K562 (cell line): ENCODE results near the gene ZNF821. TPM values are rescaled to one million over a fixed set of nuclear protein-coding genes. Genes with fewer than 3 reads are reported as not detected.

Source experiments
- ATAC-seq: fragments of 200-7000 bp; cut with Tn5 transposase; 3 replicates; pipeline ENCODE4 v1.9.1; 2020; ENCODE audit warnings: moderate library complexity
- BruUV-seq: library from RNA; stranded (reverse); fragments of 400-500 nt; replicated peaks from 2 replicates; lab custom pipeline; 2021; lab: Mats Ljungman, UMichigan
- CTCF ChIA-PET: fragments of 300-600 bp; formaldehyde crosslinking; extraction: SDS; loops from one replicate; lab custom pipeline; 2021; ENCODE audit warnings: low intra/inter-chr PET ratio; lab: Yijun Ruan, JAX
- POLR2A ChIA-PET: fragments of 300-600, 350-650 bp; sonication (Branson Sonifier 250); formaldehyde crosslinking; extraction: SDS; loops from one replicate; lab custom pipeline; 2021; ENCODE audit warnings: antibody characterized with exemption, inconsistent platforms; lab: Yijun Ruan, JAX
- DNase-seq, 4 experiments: peaks; one replicate each; pipeline versions ENCODE4 v3.0.0 to v3.0.0-alpha.2; 2011 to 2018; ENCODE audit warnings: low spot score in 3 of 4, mixed read lengths in 3 of 4; ENCODE audit errors: extremely low read depth in 1 of 4
- FAIRE-seq: peaks from 2 replicates; lab custom pipeline; 2011; peaks lifted over from hg19 to GRCh38; lab: Jason Lieb, UNC
- H2AFZ ChIP-seq: 2 replicates; pipeline ENCODE4 v1.6.0; 2011; ENCODE audit warnings: low read depth, low read length, control low read depth, inconsistent platforms
- H3K27ac ChIP-seq: fragments of 200-600 bp; 3 replicates; pipeline ENCODE4 v1.8.0; 2011; ENCODE audit warnings: low read depth, mild to moderate bottlenecking, control low read depth, inconsistent platforms, low read length, moderate library complexity, mixed read lengths; ENCODE audit errors: extremely low read depth
- H3K27me3 ChIP-seq, 2 experiments: fragments of 300-600 bp in 1 of 2; 2 replicates in 1 of 2; 3 replicates in 1 of 2; pipeline versions ENCODE4 v1.6.0 to v1.8.0; 2011; ENCODE audit warnings: inconsistent platforms in 2 of 2, low read length in 2 of 2, mild to moderate bottlenecking in 1 of 2, mixed read lengths in 1 of 2, moderate library complexity in 1 of 2; ENCODE audit not compliant: control insufficient read depth in 2 of 2, insufficient read depth in 2 of 2
- H3K36me3 ChIP-seq: fragments of 300-600 bp; 3 replicates; pipeline ENCODE4 v1.8.0; 2011; ENCODE audit warnings: mild to moderate bottlenecking, low read length, inconsistent platforms; ENCODE audit not compliant: control insufficient read depth, insufficient read depth
- H3K4me1 ChIP-seq, 2 experiments: fragments of 200-600 bp in 1 of 2; replicated peaks in 1 of 2; 2 replicates in 1 of 2; 3 replicates in 1 of 2; pipeline versions ENCODE4 v1.5.1 to v1.8.0; 2011; ENCODE audit warnings: inconsistent platforms in 2 of 2, low read length in 2 of 2, mild to moderate bottlenecking in 1 of 2, mixed read lengths in 1 of 2, moderate library complexity in 1 of 2; ENCODE audit not compliant: control insufficient read depth in 2 of 2, insufficient read depth in 2 of 2
- H3K4me2 ChIP-seq: 2 replicates; pipeline ENCODE4 v1.6.1; 2011; ENCODE audit warnings: low read length, control low read depth, inconsistent platforms, mixed read lengths; ENCODE audit not compliant: insufficient read depth
- H3K4me3 ChIP-seq: fragments of 200-600 bp; sonication (generic), shearing (Covaris generic); 2 replicates; pipeline ENCODE4 v1.5.1; 2016; ENCODE audit warnings: control low read depth, inconsistent platforms
- H3K79me2 ChIP-seq: fragments of 200-600 bp; 3 replicates; pipeline ENCODE4 v1.8.0; 2011; ENCODE audit warnings: low read length, inconsistent platforms; ENCODE audit not compliant: control insufficient read depth, insufficient read depth
- H3K9ac ChIP-seq, 2 experiments: 2 replicates each; pipeline versions ENCODE4 v1.6.0 to v1.6.1; 2011; ENCODE audit warnings: low read depth in 2 of 2, low read length in 2 of 2, control low read depth in 1 of 2, inconsistent platforms in 1 of 2, mild to moderate bottlenecking in 1 of 2, mixed read lengths in 1 of 2; ENCODE audit not compliant: insufficient read depth in 1 of 2
- H3K9me1 ChIP-seq: one replicate; pipeline ENCODE4 v1.6.0; 2011; ENCODE audit warnings: inconsistent platforms, mild to moderate bottlenecking, low read length, moderate library complexity; ENCODE audit not compliant: control insufficient read depth, insufficient read depth
- H3K9me3 ChIP-seq: replicated peaks from 2 replicates; pipeline ENCODE4 v1.5.1; 2011; ENCODE audit warnings: low read depth, low read length, inconsistent platforms; ENCODE audit not compliant: control insufficient read depth, insufficient read depth
- H4K20me1 ChIP-seq: replicated peaks from 2 replicates; pipeline ENCODE4 v1.6.1; 2011; ENCODE audit warnings: low read length, inconsistent platforms, mixed read lengths; ENCODE audit not compliant: control insufficient read depth, insufficient read depth
- CREB1 ChIP-seq, 2 experiments: sonication (generic) in 1 of 2; formaldehyde crosslinking in 1 of 2; IDR thresholded peaks; 2 replicates each; pipeline versions ENCODE4 v1.6.1 to v1.8.0; 2012 to 2022; ENCODE audit warnings: inconsistent platforms in 1 of 2, mild to moderate bottlenecking in 1 of 2, missing genetic modification reagents in 1 of 2, moderate library complexity in 1 of 2
- DACH1 ChIP-seq: fragments of 450-650 bp; IDR thresholded peaks from 2 replicates; pipeline ENCODE4 v1.6.1; 2018; ENCODE audit not compliant: partially characterized antibody
- HOXB6 ChIP-seq: fragments of 250-450 bp; sonication (Bioruptor Pico); IDR thresholded peaks from 2 replicates; pipeline ENCODE4 v1.5.1; 2022; ENCODE audit warnings: mild to moderate bottlenecking, borderline replicate concordance
- KDM1A ChIP-seq, 2 experiments: fragments of 450-650 bp; IDR thresholded peaks; 2 replicates each; pipeline ENCODE4 v1.6.1; 2016; ENCODE audit warnings: mild to moderate bottlenecking in 2 of 2
- L3MBTL2 ChIP-seq: fragments of 450-650 bp; IDR thresholded peaks from 2 replicates; pipeline ENCODE4 v1.6.1; 2016; ENCODE audit warnings: mild to moderate bottlenecking, moderate library complexity
- MCM5 ChIP-seq: fragments of 450-650 bp; IDR thresholded peaks from 2 replicates; pipeline ENCODE4 v1.6.1; 2016; ENCODE audit warnings: low read depth
- PKNOX1 ChIP-seq: fragments of 450-650 bp; IDR thresholded peaks from 2 replicates; pipeline ENCODE4 v1.6.1; 2016
- RAD21 ChIP-seq, 2 experiments: fragments of 250-450 bp in 1 of 2; fragments of 450-650 bp in 1 of 2; sonication (Bioruptor Pico) in 1 of 2; formaldehyde crosslinking in 1 of 2; IDR thresholded peaks in 1 of 2; conservative IDR thresholded peaks in 1 of 2; 2 replicates each; pipeline versions ENCODE4 v1.4.0 to v1.8.0; 2020 to 2022; ENCODE audit warnings: mild to moderate bottlenecking in 2 of 2, moderate library complexity in 1 of 2
- RCOR1 ChIP-seq, 2 experiments: IDR thresholded peaks; 2 replicates each; pipeline ENCODE4 v1.6.1; 2012; ENCODE audit warnings: low read depth in 2 of 2, low read length in 2 of 2, borderline replicate concordance in 1 of 2, improper control_type of control experiment in 1 of 2
- ZEB2 ChIP-seq: fragments of 450-650 bp; IDR thresholded peaks from 2 replicates; pipeline ENCODE4 v1.6.1; 2016
- ZNF780A ChIP-seq: fragments of 250-450 bp; sonication (Bioruptor Pico); IDR thresholded peaks from 2 replicates; pipeline ENCODE4 v1.5.0; 2021; ENCODE audit warnings: mild to moderate bottlenecking
- WGBS: fragments of 100-300 bp; shearing (Covaris generic); methylation state at CpG from one replicate; pipeline ENCODE4 v1.1.6; 2016; ENCODE audit warnings: low coverage, mixed read lengths; ENCODE audit not compliant: insufficient coverage; ENCODE audit errors: missing lambda C conversion rate; 5-methylcytosine and 5-hydroxymethylcytosine counted together
- in situ Hi-C: fragments of 300-500 bp; cut with MboI; formaldehyde crosslinking; loops from 4 replicates; pipeline ENCODE4 v1.15.0; 2018; ENCODE audit warnings: inconsistent platforms, mixed read lengths
- intact Hi-C: fragments of 100-400 bp; cut with micrococcal nuclease; formaldehyde crosslinking; loops from 2 replicates; pipeline ENCODE4 v1.14.2; 2022
- polyA plus RNA-seq, 8 experiments: library from polyadenylated mRNA; depleted of rRNA in 4 of 8; stranded (reverse) in 5 of 8; unstranded in 3 of 8; fragments of >200 nt; fragmentation: Nextera tagmentation in 2 of 8; fragmentation: Illumina TruSeq in 1 of 8; extraction: Ambion mirVana in 2 of 8; extraction: Trizol in 1 of 8; gene quantifications; 2 replicates each; pipeline versions ENCODE4 v1.2.1 to v1.2.3, GENCODE V29; 2011 to 2014; ENCODE audit warnings: inconsistent platforms in 1 of 8, missing spikeins in 1 of 8
- total RNA-seq, 7 experiments: library from RNA; depleted of rRNA in 6 of 7; stranded (reverse); fragments of >200 nt in 6 of 7; fragmentation: Illumina TruSeq in 2 of 7; extraction: Trizol in 2 of 7; gene quantifications; 2 replicates each; pipeline versions ENCODE4 v1.2.1 to v1.2.3, GENCODE V29; 2011 to 2021; ENCODE audit warnings: low replicate concordance in 1 of 7
- TF ChIP-seq, protein P1 (sequence below): fragments of 250-450 bp; sonication (Bioruptor Pico); IDR thresholded peaks from 2 replicates; pipeline ENCODE4 v1.4.0; 2020; ENCODE audit warnings: mild to moderate bottlenecking, moderate library complexity
- TF ChIP-seq, protein P2 (sequence below), 3 experiments: IDR thresholded peaks in 2 of 3; conservative IDR thresholded peaks in 1 of 3; 2 replicates each; pipeline ENCODE4 v1.5.1; 2011 to 2012; ENCODE audit warnings: low read length in 3 of 3, mild to moderate bottlenecking in 3 of 3, control low read depth in 2 of 3, improper control_type of control experiment in 1 of 3, inconsistent platforms in 1 of 3, low read depth in 1 of 3, mixed read lengths in 1 of 3, moderate library complexity in 1 of 3; ENCODE audit not compliant: insufficient read depth in 2 of 3

The ZNF821 gene
- total and polyA plus RNA-seq, 9 of the 15 experiments (the other 6 are each of a cell fraction or from before 2014, with no cell fraction given), result 0.38 to 5.6 (median 3.6) TPM

- H3K27ac ChIP-seq, result no peak overlapping the region
- H3K4me1 ChIP-seq, result peaks cover 13 to 26% of the 10 kb centered on the region in 2 experiments; a peak in 4 of 5 replicates
- no peaks in the 10 kb centered on the region for H3K9me1 ChIP-seq
- peak overlapping the region in 1 of 2 experiments; percentile 98; a peak in 1 of 4 replicates for H3K9ac ChIP-seq
- peak overlapping the region; percentile 34; the same call in 1 of the 2 replicates for H2AFZ ChIP-seq
- TSS peak; percentile 57 for BruUV-seq
- WGBS, result 3% methylated on average over 9 of the region's 9 CpGs
- CTCF ChIA-PET, result interaction anchor here (0.6 to 1.4 kb wide), 2 partner anchors 18 to 79 kb away, joined by 3 read pairs; no protein-coding TSS in a partner anchor
- peak overlapping the region; percentile 86 for H3K4me2 ChIP-seq
- in situ Hi-C loops, result no loop called here
- peak overlapping the region; percentile 95 for H3K4me3 ChIP-seq
- no peaks in the 10 kb centered on the region for H3K79me2 ChIP-seq
- intact Hi-C loops, result loop anchor here (2.0 kb wide), 1 partner anchor 78 kb away; no protein-coding TSS in a partner anchor
- peaks cover 7% of the 10 kb centered on the region for H4K20me1 ChIP-seq
- peak; percentile 63 for ATAC-seq
- no peaks in the 10 kb centered on the region for H3K9me3 ChIP-seq
- peak; percentile 70 to 83 (median 73) for DNase-seq
- no peaks in the 10 kb centered on the region; the same call in 2 of the 3 replicates for H3K36me3 ChIP-seq
- H3K27me3 ChIP-seq, result no peaks in the 10 kb centered on the region
- POLR2A ChIA-PET, result interaction anchor here (0.7 to 3.2 kb wide), 10 partner anchors 8 to 1057 kb away, joined by 3 to 20 read pairs (median 4); partner anchors contain the start of genes DHX38 and TXNL4B
- FAIRE-seq, result peak; percentile 80
- TF ChIP-seq MCM5, result no peak
- TF ChIP-seq ZNF780A (CRISPR knock-in tag), result no peak
- TF ChIP-seq HOXB6 (CRISPR knock-in tag), result no peak
- TF ChIP-seq, protein P1, sequence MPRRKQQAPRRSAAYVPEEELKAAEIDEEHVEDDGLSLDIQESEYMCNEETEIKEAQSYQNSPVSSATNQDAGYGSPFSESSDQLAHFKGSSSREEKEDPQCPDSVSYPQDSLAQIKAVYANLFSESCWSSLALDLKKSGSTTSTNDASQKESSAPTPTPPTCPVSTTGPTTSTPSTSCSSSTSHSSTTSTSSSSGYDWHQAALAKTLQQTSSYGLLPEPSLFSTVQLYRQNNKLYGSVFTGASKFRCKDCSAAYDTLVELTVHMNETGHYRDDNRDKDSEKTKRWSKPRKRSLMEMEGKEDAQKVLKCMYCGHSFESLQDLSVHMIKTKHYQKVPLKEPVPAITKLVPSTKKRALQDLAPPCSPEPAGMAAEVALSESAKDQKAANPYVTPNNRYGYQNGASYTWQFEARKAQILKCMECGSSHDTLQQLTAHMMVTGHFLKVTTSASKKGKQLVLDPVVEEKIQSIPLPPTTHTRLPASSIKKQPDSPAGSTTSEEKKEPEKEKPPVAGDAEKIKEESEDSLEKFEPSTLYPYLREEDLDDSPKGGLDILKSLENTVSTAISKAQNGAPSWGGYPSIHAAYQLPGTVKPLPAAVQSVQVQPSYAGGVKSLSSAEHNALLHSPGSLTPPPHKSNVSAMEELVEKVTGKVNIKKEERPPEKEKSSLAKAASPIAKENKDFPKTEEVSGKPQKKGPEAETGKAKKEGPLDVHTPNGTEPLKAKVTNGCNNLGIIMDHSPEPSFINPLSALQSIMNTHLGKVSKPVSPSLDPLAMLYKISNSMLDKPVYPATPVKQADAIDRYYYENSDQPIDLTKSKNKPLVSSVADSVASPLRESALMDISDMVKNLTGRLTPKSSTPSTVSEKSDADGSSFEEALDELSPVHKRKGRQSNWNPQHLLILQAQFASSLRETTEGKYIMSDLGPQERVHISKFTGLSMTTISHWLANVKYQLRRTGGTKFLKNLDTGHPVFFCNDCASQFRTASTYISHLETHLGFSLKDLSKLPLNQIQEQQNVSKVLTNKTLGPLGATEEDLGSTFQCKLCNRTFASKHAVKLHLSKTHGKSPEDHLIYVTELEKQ, result no peak
- TF ChIP-seq L3MBTL2, result 0 out of 2 replicates have a peak, but pooled peaks have one; percentile 14
- peak; percentile 21 for TF ChIP-seq DACH1
- no peak for TF ChIP-seq PKNOX1
- TF ChIP-seq, protein P2, sequence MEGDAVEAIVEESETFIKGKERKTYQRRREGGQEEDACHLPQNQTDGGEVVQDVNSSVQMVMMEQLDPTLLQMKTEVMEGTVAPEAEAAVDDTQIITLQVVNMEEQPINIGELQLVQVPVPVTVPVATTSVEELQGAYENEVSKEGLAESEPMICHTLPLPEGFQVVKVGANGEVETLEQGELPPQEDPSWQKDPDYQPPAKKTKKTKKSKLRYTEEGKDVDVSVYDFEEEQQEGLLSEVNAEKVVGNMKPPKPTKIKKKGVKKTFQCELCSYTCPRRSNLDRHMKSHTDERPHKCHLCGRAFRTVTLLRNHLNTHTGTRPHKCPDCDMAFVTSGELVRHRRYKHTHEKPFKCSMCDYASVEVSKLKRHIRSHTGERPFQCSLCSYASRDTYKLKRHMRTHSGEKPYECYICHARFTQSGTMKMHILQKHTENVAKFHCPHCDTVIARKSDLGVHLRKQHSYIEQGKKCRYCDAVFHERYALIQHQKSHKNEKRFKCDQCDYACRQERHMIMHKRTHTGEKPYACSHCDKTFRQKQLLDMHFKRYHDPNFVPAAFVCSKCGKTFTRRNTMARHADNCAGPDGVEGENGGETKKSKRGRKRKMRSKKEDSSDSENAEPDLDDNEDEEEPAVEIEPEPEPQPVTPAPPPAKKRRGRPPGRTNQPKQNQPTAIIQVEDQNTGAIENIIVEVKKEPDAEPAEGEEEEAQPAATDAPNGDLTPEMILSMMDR (IDR thresholded peaks at IDR 0.05 in 2 of 3, conservative IDR thresholded peaks at IDR 0.05 in 1 of 3; ENCODE audit: insufficient read depth in 2 of 3, low read depth in 1 of 3, low read length in 3 of 3), result peak; percentile 75 to 84 (median 79)
- peak; percentile 30 to 42; a peak in 2 of 4 replicates for TF ChIP-seq RAD21 (CRISPR knock-in tag; conservative IDR thresholded peaks at IDR 0.05 in 1 of 2, IDR thresholded peaks at IDR 0.05 in 1 of 2)
- 0 out of 4 replicates have a peak, but pooled peaks of 1 of the 2 experiments have one; percentile 13 for TF ChIP-seq KDM1A (IDR thresholded peaks at IDR 0.05)
- TF ChIP-seq CREB1 (IDR thresholded peaks at IDR 0.05), result no peak
- TF ChIP-seq CREB1 (CRISPR knock-in tag; IDR thresholded peaks at IDR 0.05), result no peak
- peak in 1 of 2 experiments; percentile 31; a peak in 1 of 4 replicates for TF ChIP-seq RCOR1 (IDR thresholded peaks at IDR 0.05; ENCODE audit: borderline replicate concordance in 1 of 2, low read depth in 2 of 2, low read length in 2 of 2)
- peak; percentile 21; the same call in 1 of the 2 replicates for TF ChIP-seq ZEB2
These were observed 1.3 kb downstream of the ZNF821 start for GRCh38 chr16:71882505-71883167.
